ENCODE measurements around the gene NMNAT1.

Gene NMNAT1

DNA sequence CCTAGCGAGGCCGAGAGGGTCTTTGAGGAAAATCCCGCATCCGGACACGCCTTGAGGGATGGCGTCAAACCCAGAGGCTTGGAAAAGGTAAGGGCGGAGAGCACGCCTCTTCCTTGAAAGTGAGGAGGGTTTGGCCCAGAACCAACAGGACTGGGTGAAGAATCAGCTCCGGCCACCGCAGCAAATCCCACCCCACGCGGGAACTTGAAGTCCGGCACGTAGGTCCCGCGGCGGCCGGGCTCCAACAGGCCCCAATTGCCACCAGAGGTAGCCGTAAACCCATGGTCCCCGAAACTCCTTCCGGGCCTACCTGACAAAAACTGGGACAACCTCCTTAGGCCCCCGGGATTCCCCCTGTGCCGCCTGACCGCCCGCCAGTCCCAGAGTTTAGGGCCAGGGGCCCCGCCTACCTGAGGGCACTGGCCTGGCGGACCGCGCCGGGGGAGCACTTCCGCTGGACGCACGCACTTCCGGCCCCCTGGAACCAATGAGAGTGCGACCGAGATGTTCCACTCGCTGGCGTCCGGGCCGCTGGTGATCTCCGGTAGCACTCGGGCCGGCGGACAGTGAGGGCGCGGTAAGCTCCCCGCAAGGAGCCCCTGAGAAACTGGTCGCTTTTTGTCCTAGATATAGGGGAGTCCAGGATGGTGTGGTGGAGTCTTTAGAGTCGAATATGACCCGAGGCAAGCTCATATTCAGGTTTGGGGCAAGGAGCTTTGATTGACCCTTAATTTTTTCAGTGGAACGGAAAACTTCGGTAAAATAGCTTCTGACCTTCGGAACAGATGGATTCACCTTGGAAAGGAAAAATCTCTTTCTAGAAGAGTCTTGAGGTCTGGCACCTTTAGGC lies at the start of gene NMNAT1, which contains the start of gene LZIC:
TSS of gene NMNAT1 (plus strand) at position 537 of the 850 bp plus-strand sequence. CDS start 28,599 bp downstream, outside the sequence.
TSS of gene LZIC (minus strand) at position 453 of the 850 bp plus-strand sequence. CDS start 6,772 bp downstream, outside the sequence.
- peaks cover 6% of the 10 kb centered on the region for H3K4me1 ChIP-seq (ENCODE audit: insufficient read depth, low read length)
- peak within 1 kb of the TSS; percentile 88 for H3K27ac ChIP-seq (ENCODE audit: low read depth, low read length)
- peak within 1 kb of the TSS; percentile 97 for H3K9ac ChIP-seq (ENCODE audit: low read length)
- no peaks in the 10 kb centered on the region for H3K9me3 ChIP-seq (ENCODE audit: low read length)
- H3K4me3 ChIP-seq (ENCODE audit: low read depth in 1 of 2, low read length in 2 of 2): peak within 1 kb of the TSS; percentile 75 to 86
- peaks cover 4% of the 10 kb centered on the region for H3K36me3 ChIP-seq (ENCODE audit: insufficient read depth, low read length)
- no peaks in the 10 kb centered on the region for H3K27me3 ChIP-seq (ENCODE audit: control insufficient read depth in 1 of 2, insufficient read depth in 2 of 2, low read length in 2 of 2)

DNA sequence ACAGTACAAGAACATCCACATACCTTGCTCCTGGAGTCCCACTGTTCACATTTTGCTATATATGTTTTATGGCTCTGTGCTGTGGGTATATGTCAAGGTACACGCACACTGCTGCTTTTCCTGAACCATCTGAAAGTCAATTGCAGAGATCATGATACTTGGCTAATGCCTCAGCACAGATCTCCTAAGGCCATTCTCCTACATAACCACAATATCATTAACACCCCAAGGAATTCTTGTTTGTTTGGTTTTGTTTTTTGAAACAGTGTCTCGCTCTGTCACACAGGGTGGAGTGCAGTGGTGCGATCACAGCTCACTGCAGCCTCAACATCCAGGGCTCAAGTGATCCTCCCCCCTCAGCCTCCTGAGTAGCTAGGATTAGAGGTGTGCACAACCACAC lies 49.2 kb upstream of the NMNAT1 start:
- no peak overlapping the region for H3K9ac ChIP-seq (ENCODE audit: low read length)
- H3K4me3 ChIP-seq (ENCODE audit: low read depth in 1 of 2, low read length in 2 of 2): no peak overlapping the region

DNA sequence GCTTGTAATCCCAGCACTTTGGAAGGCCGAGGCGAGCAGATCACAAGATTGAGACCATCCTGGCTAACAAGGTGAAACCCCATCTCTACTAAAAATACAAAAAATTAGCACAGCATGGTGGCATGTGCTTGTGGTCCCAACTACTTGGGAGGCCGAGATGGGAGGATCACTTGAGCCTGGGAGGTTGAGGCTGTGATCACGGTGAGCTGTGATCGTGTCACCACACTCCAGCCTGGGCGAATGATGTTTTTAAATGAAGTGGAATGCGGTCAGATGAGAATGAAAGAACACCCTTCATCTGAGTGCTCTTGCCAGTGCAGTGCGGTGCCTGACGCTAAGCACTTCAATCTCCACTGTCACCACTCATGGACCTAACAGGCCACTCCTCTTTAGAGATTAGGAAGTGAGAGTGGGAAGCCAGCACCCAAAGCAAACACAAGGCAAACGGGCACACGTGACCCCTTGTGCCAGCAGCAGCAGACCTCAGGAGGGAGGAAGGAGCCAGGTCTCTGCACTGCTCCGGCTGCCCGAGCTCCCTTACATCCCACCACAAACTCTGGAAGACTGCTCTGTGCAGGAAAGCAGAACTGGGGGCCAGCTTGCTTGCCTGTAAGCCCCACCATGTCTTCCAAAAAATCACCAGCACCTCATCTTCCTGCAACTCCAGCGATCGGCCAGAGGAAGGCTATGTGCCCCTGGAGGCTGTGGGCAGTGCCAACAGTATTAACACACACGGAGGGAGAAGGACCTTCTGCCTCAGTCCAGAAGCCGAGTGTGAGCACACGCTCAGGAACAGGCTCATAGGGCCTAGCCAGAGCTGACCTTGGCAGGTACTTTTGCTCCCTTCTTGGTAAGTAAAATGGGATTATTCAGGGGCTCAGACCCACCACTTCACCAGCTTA lies 42.9 kb upstream of the NMNAT1 start:
- peak overlapping the region; percentile 34 for H3K27ac ChIP-seq (ENCODE audit: low read depth, low read length)
- no peaks in the 10 kb centered on the region for H3K36me3 ChIP-seq (ENCODE audit: insufficient read depth, low read length)
- H3K9ac ChIP-seq (ENCODE audit: low read length): no peak overlapping the region
- no peaks in the 10 kb centered on the region for H3K9me3 ChIP-seq (ENCODE audit: low read length)
- no peaks in the 10 kb centered on the region for H3K4me1 ChIP-seq (ENCODE audit: insufficient read depth, low read length)
- no peak overlapping the region for H3K4me3 ChIP-seq (ENCODE audit: low read depth in 1 of 2, low read length in 2 of 2)
- H3K27me3 ChIP-seq (ENCODE audit: control insufficient read depth in 1 of 2, insufficient read depth in 2 of 2, low read length in 2 of 2): no peaks in the 10 kb centered on the region

More for the DNA sequence above, 49.2 kb upstream of the NMNAT1 start:
- Histone ChIP-seq H3K27ac (ENCODE audit: low read depth, low read length) (no peak overlapping the region), H3K27me3 (ENCODE audit: control insufficient read depth in 1 of 2, insufficient read depth in 2 of 2, low read length in 2 of 2) (no peaks in the 10 kb centered on the region), H3K4me1 (ENCODE audit: insufficient read depth, low read length) (peaks cover 19% of the 10 kb centered on the region), H3K36me3 (ENCODE audit: insufficient read depth, low read length) (no peaks in the 10 kb centered on the region), H3K9me3 (ENCODE audit: low read length) (no peaks in the 10 kb centered on the region)

DNA sequence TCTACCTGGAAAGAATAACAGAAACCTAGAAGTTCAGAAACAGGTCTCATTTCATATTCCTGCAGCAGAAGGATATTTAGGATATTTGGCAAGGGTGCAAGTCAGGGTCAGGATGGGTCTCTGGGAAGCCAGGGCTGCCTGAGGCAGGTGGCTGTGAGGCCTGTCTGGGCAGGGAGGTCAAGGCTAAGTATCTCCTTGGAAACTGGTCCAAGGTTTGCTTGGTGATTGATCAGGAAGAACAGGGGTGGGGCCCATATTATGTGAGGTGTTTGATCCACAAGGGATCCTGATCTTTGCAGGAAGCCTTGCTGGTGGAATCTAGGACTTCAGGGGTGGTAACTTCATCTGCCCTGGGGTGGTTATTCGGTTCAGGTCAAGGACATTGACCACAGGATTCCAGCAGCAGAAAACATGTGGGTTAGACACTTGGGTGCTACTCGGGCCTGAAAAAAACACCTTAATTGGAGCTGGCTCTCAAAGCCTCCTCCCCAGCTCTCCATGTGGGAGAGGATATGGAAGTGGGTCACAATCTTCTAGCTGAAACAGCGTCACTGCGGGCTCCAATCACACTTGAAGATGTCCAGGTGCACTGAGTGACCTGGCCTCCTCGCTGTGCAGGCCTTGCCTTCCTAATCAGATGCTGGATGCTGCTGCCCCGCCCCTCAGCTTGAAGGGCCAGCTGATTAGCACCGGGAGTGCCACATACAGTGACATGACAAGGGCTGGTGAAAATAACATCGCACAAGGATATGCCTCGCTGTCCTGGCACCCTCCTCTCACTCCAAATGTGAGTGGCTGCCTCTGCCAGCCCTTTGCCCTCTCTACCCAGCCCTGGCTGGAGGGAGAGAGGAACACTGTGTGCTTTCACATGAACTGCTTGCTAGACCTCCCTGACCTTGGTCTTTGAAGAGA lies 41.9 kb upstream of the NMNAT1 start:
- H3K9me3 ChIP-seq (ENCODE audit: low read length): no peaks in the 10 kb centered on the region
- no peaks in the 10 kb centered on the region for H3K27me3 ChIP-seq (ENCODE audit: control insufficient read depth in 1 of 2, insufficient read depth in 2 of 2, low read length in 2 of 2)
- H3K4me1 ChIP-seq (ENCODE audit: insufficient read depth, low read length): no peaks in the 10 kb centered on the region
- H3K9ac ChIP-seq (ENCODE audit: low read length): no peak overlapping the region
- no peaks in the 10 kb centered on the region for H3K36me3 ChIP-seq (ENCODE audit: insufficient read depth, low read length)
- H3K27ac ChIP-seq (ENCODE audit: low read depth, low read length): peak overlapping the region; percentile 23
- no peak overlapping the region for H3K4me3 ChIP-seq (ENCODE audit: low read depth in 1 of 2, low read length in 2 of 2)

DNA sequence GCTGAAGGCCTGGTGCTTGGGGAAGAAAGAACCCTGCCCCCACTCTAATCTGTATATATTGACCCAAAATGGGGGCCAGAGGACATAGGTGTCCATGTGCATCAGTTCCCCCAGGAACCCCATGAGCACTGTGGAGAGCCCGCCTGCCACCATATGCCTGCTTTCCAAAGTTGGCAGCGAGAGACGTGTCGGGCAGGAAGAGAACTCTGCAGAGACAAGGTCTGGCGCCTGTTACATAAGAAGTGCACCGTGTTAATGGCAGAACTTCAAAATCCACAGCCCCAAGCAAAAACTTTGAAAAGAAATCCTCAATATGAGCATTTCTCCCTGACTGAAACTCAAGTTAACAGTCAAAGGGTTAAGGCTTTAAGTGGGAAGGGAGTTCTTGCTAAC lies 41.2 kb upstream of the NMNAT1 start:
- H3K36me3 ChIP-seq (ENCODE audit: insufficient read depth, low read length): no peaks in the 10 kb centered on the region
- no peaks in the 10 kb centered on the region for H3K9me3 ChIP-seq (ENCODE audit: low read length)
- H3K4me3 ChIP-seq (ENCODE audit: low read depth in 1 of 2, low read length in 2 of 2): no peak overlapping the region
- peak overlapping the region; percentile 23 for H3K27ac ChIP-seq (ENCODE audit: low read depth, low read length)
- H3K27me3 ChIP-seq (ENCODE audit: control insufficient read depth in 1 of 2, insufficient read depth in 2 of 2, low read length in 2 of 2): no peaks in the 10 kb centered on the region
- H3K4me1 ChIP-seq (ENCODE audit: insufficient read depth, low read length): no peaks in the 10 kb centered on the region
- H3K9ac ChIP-seq (ENCODE audit: low read length): no peak overlapping the region

DNA sequence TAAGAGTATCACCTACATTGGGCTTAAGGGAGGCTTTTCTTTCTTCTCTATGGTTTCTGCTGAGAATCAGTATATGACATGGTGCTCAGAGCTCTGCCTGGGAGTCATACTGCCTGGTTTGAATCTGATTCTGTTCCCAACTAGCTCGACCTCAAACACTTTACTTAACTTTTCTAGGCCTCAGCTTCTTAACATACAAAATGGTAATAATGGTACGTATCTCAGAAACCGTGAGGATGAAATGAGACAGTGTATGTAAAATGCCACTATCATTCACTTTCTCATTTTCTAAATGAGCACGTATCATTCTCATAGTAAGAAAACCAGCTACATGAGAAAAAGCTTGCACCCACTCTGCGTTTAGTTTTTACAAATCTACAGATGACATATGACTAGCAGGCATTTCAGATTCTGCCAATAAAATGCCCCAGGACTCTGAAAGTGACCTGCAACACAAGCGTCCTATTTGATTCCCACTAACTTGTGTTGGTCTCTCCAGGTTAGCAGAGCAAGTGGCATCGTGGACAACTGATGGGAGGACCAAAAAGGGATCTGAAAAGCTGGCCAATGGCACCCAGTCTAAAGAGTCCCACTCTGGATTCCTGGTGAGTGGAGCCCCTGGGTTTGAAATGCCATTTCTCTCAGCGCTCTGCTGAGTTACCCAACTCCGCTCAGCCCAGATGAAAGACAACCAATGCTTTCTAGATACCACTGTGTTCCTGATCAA lies 39.3 kb upstream of the NMNAT1 start:
- no peaks in the 10 kb centered on the region for H3K27me3 ChIP-seq (ENCODE audit: control insufficient read depth in 1 of 2, insufficient read depth in 2 of 2, low read length in 2 of 2)
- H3K4me3 ChIP-seq (ENCODE audit: low read depth in 1 of 2, low read length in 2 of 2): no peak overlapping the region
- no peak overlapping the region for H3K9ac ChIP-seq (ENCODE audit: low read length)
- H3K27ac ChIP-seq (ENCODE audit: low read depth, low read length): no peak overlapping the region
- no peaks in the 10 kb centered on the region for H3K9me3 ChIP-seq (ENCODE audit: low read length)
- H3K4me1 ChIP-seq (ENCODE audit: insufficient read depth, low read length): peaks cover 3% of the 10 kb centered on the region
- H3K36me3 ChIP-seq (ENCODE audit: insufficient read depth, low read length): no peaks in the 10 kb centered on the region

DNA sequence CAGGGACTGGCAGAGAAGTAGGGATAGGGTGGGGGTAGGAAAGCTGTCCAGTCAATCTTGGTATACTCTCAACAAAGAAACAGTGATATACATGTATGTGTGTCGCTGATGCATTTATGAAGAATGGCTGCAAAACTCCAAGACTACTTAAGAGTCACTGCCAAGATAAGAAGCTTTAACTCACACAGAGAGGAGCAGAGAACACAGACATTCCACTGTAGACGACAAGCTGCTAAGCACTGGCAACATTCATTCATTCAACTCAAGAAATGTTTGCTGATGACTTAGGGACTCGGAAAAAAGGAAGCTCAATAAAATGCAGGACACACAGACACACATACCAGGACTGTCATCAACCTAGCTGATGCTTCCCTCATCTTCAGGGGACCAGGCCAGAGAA lies 38.7 kb upstream of the NMNAT1 start:
- H3K4me3 ChIP-seq (ENCODE audit: low read depth in 1 of 2, low read length in 2 of 2): no peak overlapping the region

DNA sequence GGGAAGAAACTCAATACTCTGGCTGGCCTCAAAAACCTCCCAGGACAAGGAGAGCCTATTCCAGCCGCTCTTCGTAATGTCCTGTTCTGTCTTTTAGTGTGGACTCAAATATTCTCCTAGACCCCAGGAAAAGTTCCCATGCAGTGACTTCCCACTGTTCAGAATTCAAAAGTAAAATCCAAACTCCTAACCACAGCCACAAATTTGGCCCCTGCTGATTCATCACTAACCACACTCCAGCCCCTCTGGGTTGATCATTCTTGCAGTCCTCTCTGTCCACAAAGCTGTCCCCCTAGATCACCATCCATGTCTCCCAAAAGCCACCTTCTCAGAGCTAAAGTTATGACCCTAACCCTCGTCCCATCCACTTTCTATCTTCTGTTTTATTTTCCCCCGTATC lies 38.3 kb upstream of the NMNAT1 start:
- Histone ChIP-seq H3K4me3 (ENCODE audit: low read depth in 1 of 2, low read length in 2 of 2) (no peak overlapping the region), H3K27ac (ENCODE audit: low read depth, low read length) (no peak overlapping the region), H3K9ac (ENCODE audit: low read length) (no peak overlapping the region), H3K4me1 (ENCODE audit: insufficient read depth, low read length) (peaks cover 9% of the 10 kb centered on the region), H3K27me3 (ENCODE audit: control insufficient read depth in 1 of 2, insufficient read depth in 2 of 2, low read length in 2 of 2) (no peaks in the 10 kb centered on the region), H3K36me3 (ENCODE audit: insufficient read depth, low read length) (no peaks in the 10 kb centered on the region), H3K9me3 (ENCODE audit: low read length) (no peaks in the 10 kb centered on the region)

More for the DNA sequence above, 38.7 kb upstream of the NMNAT1 start:
- H3K27ac ChIP-seq (ENCODE audit: low read depth, low read length): no peak overlapping the region
- H3K4me1 ChIP-seq (ENCODE audit: insufficient read depth, low read length): peaks cover 9% of the 10 kb centered on the region
- no peaks in the 10 kb centered on the region for H3K9me3 ChIP-seq (ENCODE audit: low read length)
- no peak overlapping the region for H3K9ac ChIP-seq (ENCODE audit: low read length)
- H3K27me3 ChIP-seq (ENCODE audit: control insufficient read depth in 1 of 2, insufficient read depth in 2 of 2, low read length in 2 of 2): no peaks in the 10 kb centered on the region
- H3K36me3 ChIP-seq (ENCODE audit: insufficient read depth, low read length): no peaks in the 10 kb centered on the region

DNA sequence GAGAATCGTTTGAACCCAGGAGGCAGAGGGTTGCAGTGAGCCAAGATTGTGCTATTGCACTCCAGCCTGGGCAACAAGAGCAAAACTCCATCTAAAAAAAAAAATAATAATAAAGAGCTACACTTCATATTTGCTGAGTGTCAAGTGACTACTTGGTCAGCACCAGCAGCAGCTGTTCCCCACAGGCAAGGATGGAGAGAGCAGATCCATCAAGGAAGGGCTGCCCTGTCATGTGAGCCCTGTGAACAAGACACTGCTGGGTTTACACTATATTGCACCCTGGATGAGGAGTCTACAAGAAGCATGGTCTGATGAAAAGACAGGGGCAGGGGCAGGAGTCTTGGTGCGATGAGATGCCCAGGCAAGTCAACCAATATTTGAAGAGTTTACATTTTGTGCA lies 36.8 kb upstream of the NMNAT1 start:
- peaks cover 9% of the 10 kb centered on the region for H3K4me1 ChIP-seq (ENCODE audit: insufficient read depth, low read length)
- no peak overlapping the region for H3K9ac ChIP-seq (ENCODE audit: low read length)

DNA sequence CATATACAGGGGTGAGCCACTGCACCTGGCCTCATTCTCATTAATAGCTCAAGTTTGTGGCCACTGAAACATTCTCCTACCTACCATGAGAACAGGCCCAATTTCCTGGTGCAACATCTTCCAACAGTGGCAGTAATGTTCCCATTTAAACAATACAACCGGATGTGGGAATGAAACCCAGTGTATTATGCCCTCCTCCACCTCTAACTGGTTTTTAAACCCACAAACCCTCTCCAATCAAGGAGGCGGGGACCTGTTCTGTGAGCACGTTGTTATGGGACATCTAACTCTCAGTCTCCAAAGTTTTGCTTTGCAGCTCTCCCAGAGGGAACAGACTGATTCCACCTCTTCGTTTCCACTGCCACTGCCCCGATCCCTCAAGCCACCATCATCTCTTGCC lies 35.8 kb upstream of the NMNAT1 start:
- Histone ChIP-seq H3K9ac (ENCODE audit: low read length) (no peak overlapping the region), H3K27ac (ENCODE audit: low read depth, low read length) (no peak overlapping the region), H3K36me3 (ENCODE audit: insufficient read depth, low read length) (no peaks in the 10 kb centered on the region), H3K4me1 (ENCODE audit: insufficient read depth, low read length) (peaks cover 9% of the 10 kb centered on the region), H3K4me3 (ENCODE audit: low read depth in 1 of 2, low read length in 2 of 2) (no peak overlapping the region), H3K9me3 (ENCODE audit: low read length) (no peaks in the 10 kb centered on the region), H3K27me3 (ENCODE audit: control insufficient read depth in 1 of 2, insufficient read depth in 2 of 2, low read length in 2 of 2) (no peaks in the 10 kb centered on the region)

More for the DNA sequence above, 36.8 kb upstream of the NMNAT1 start:
- no peaks in the 10 kb centered on the region for H3K9me3 ChIP-seq (ENCODE audit: low read length)
- no peaks in the 10 kb centered on the region for H3K27me3 ChIP-seq (ENCODE audit: control insufficient read depth in 1 of 2, insufficient read depth in 2 of 2, low read length in 2 of 2)
- H3K27ac ChIP-seq (ENCODE audit: low read depth, low read length): no peak overlapping the region
- no peaks in the 10 kb centered on the region for H3K36me3 ChIP-seq (ENCODE audit: insufficient read depth, low read length)
- no peak overlapping the region for H3K4me3 ChIP-seq (ENCODE audit: low read depth in 1 of 2, low read length in 2 of 2)
